ENCODE measurements around the gene NTM.

NTM gene

GRCh38 chr11:131409345-131409744, 38.9 kb downstream of the NTM start:
- ChIA-PET CTCF (no interaction called here), POLR2A (no interaction called here)
- TF ChIP-seq ZNF384 (IDR thresholded peaks at IDR 0.05), result no peak
- TF ChIP-seq SUZ12 (IDR thresholded peaks at IDR 0.05), result no peak
- no peak for TF ChIP-seq CTBP1 (IDR thresholded peaks at IDR 0.05; ENCODE audit: borderline replicate concordance)
- TF ChIP-seq FOXK2 (IDR thresholded peaks at IDR 0.05), result no peak
- TF ChIP-seq HDGF (IDR thresholded peaks at IDR 0.05; ENCODE audit: borderline replicate concordance), result no peak
- no peak for TF ChIP-seq FOXM1 (IDR thresholded peaks at IDR 0.05; ENCODE audit: borderline replicate concordance)
- TF ChIP-seq FOXA1 (IDR thresholded peaks at IDR 0.05), result no peak
- no peak for TF ChIP-seq BHLHE40 (IDR thresholded peaks at IDR 0.05; ENCODE audit: borderline replicate concordance)
- no peak for TF ChIP-seq ARNT (IDR thresholded peaks at IDR 0.05)
- TF ChIP-seq TARDBP (IDR thresholded peaks at IDR 0.05), result no peak
- no peak for TF ChIP-seq PKNOX1 (IDR thresholded peaks at IDR 0.05)
- DNase-seq (ENCODE audit: extremely low spot score), result no peak

DNA sequence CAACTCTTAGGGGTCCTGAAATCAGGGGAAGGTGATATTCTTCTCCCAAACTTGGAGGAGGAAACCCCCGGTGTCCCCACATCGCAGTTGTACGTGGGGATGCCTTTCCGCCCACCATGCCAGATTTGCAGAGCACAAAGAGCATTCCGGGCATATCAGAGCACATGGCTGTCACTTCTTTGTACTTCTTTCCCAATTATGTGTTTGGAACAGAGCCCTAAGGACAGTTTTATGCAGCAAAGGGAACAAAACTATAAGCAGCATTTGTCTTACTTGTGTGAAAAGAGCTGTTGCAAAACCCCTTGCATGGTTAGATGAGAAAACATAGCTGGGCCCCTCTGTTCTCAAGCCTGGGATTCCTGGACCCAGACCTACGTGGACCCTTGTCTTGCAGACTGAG, 41.2 kb downstream of the NTM start:
- DNase-seq (ENCODE audit: extremely low spot score), result no peak
- CTCF ChIA-PET, result no interaction called here
- no peak for TF ChIP-seq BHLHE40 (IDR thresholded peaks at IDR 0.05; ENCODE audit: borderline replicate concordance)
- TF ChIP-seq TARDBP (IDR thresholded peaks at IDR 0.05), result no peak
- no peak for TF ChIP-seq FOXK2 (IDR thresholded peaks at IDR 0.05)
- POLR2A ChIA-PET, result no interaction called here

GRCh38 chr11:131412061-131412460, 41.6 kb downstream of the NTM start:
- TF ChIP-seq ELF4 (IDR thresholded peaks at IDR 0.05), result no peak
- no peak for TF ChIP-seq SUZ12 (IDR thresholded peaks at IDR 0.05)
- TF ChIP-seq FOXK2 (IDR thresholded peaks at IDR 0.05), result no peak
- no peak for TF ChIP-seq ARNT (IDR thresholded peaks at IDR 0.05)
- TF ChIP-seq CTBP1 (IDR thresholded peaks at IDR 0.05; ENCODE audit: borderline replicate concordance), result no peak
- no peak for TF ChIP-seq LEF1 (IDR thresholded peaks at IDR 0.05; ENCODE audit: borderline replicate concordance)
- TF ChIP-seq NFRKB (IDR thresholded peaks at IDR 0.05), result no peak
- no peak for TF ChIP-seq BHLHE40 (IDR thresholded peaks at IDR 0.05; ENCODE audit: borderline replicate concordance)
- TF ChIP-seq ZNF384 (IDR thresholded peaks at IDR 0.05), result no peak
- TF ChIP-seq HDGF (IDR thresholded peaks at IDR 0.05; ENCODE audit: borderline replicate concordance), result no peak
- no peak for TF ChIP-seq PKNOX1 (IDR thresholded peaks at IDR 0.05)
- TF ChIP-seq SP1 (IDR thresholded peaks at IDR 0.05), result no peak
- POLR2A ChIA-PET, result no interaction called here
- CTCF ChIA-PET, result no interaction called here
- no peak for DNase-seq (ENCODE audit: extremely low spot score)

GRCh38 chr11:131413217-131413616, 42.8 kb downstream of the NTM start:
- DNase-seq (ENCODE audit: extremely low spot score), result no peak
- ChIA-PET CTCF (no interaction called here), POLR2A (no interaction called here)
- TF ChIP-seq ARNT (IDR thresholded peaks at IDR 0.05) (no peak), NFRKB (IDR thresholded peaks at IDR 0.05) (no peak), FOXM1 (IDR thresholded peaks at IDR 0.05; ENCODE audit: borderline replicate concordance) (no peak), CTBP1 (IDR thresholded peaks at IDR 0.05; ENCODE audit: borderline replicate concordance) (no peak), TARDBP (IDR thresholded peaks at IDR 0.05) (no peak), ELF4 (IDR thresholded peaks at IDR 0.05) (no peak), LEF1 (IDR thresholded peaks at IDR 0.05; ENCODE audit: borderline replicate concordance) (no peak), HDGF (IDR thresholded peaks at IDR 0.05; ENCODE audit: borderline replicate concordance) (no peak), ZNF384 (IDR thresholded peaks at IDR 0.05) (no peak), FOXA1 (IDR thresholded peaks at IDR 0.05) (no peak), L3MBTL2 (conservative IDR thresholded peaks at IDR 0.05) (no peak), FOXK2 (IDR thresholded peaks at IDR 0.05) (no peak), SP1 (IDR thresholded peaks at IDR 0.05) (no peak), BHLHE40 (IDR thresholded peaks at IDR 0.05; ENCODE audit: borderline replicate concordance) (no peak), PKNOX1 (IDR thresholded peaks at IDR 0.05) (no peak), SUZ12 (IDR thresholded peaks at IDR 0.05) (no peak)

GRCh38 chr11:131418189-131418588, 47.8 kb downstream of the NTM start:
- CTCF ChIA-PET, result no interaction called here
- POLR2A ChIA-PET, result no interaction called here
- TF ChIP-seq ARNT (IDR thresholded peaks at IDR 0.05), result no peak
- no peak for TF ChIP-seq LEF1 (IDR thresholded peaks at IDR 0.05; ENCODE audit: borderline replicate concordance)
- TF ChIP-seq NFRKB (IDR thresholded peaks at IDR 0.05), result no peak
- no peak for TF ChIP-seq CTBP1 (IDR thresholded peaks at IDR 0.05; ENCODE audit: borderline replicate concordance)
- TF ChIP-seq SUZ12 (IDR thresholded peaks at IDR 0.05), result no peak
- TF ChIP-seq FOXA1 (IDR thresholded peaks at IDR 0.05), result no peak
- no peak for TF ChIP-seq SP1 (IDR thresholded peaks at IDR 0.05)
- TF ChIP-seq PKNOX1 (IDR thresholded peaks at IDR 0.05), result no peak
- TF ChIP-seq ELF4 (IDR thresholded peaks at IDR 0.05), result no peak
- TF ChIP-seq ZNF384 (IDR thresholded peaks at IDR 0.05), result no peak
- no peak for TF ChIP-seq FOXM1 (IDR thresholded peaks at IDR 0.05; ENCODE audit: borderline replicate concordance)
- no peak for TF ChIP-seq BHLHE40 (IDR thresholded peaks at IDR 0.05; ENCODE audit: borderline replicate concordance)
- TF ChIP-seq HDGF (IDR thresholded peaks at IDR 0.05; ENCODE audit: borderline replicate concordance), result no peak
- TF ChIP-seq L3MBTL2 (conservative IDR thresholded peaks at IDR 0.05), result no peak
- no peak for TF ChIP-seq TARDBP (IDR thresholded peaks at IDR 0.05)
- TF ChIP-seq FOXK2 (IDR thresholded peaks at IDR 0.05), result no peak
- DNase-seq (ENCODE audit: extremely low spot score), result no peak
